H1 (cell line): Measurements from ENCODE around the gene NBDY. TPM values are rescaled to one million over a fixed set of nuclear protein-coding genes. Genes with fewer than 3 reads are reported as not detected.

Experiments
- CTCF ChIA-PET: fragments of 300-600 bp; sonication (Branson Sonifier 250); formaldehyde crosslinking; loops from one replicate; lab custom pipeline; 2021; ENCODE audit not compliant: partially characterized antibody; lab: Charles Lee
- POLR2A ChIA-PET: fragments of 300-600 bp; sonication (Branson Sonifier 250); formaldehyde crosslinking; loops from one replicate; lab custom pipeline; 2021; ENCODE audit warnings: inconsistent platforms; ENCODE audit not compliant: partially characterized antibody; lab: Charles Lee
- DNase-seq, 2 experiments: peaks; one replicate each; pipeline versions ENCODE4 v3.0.0 to v3.0.0-alpha.2; 2010 to 2022; ENCODE audit warnings: low spot score in 2 of 2, low read depth in 1 of 2, mixed read lengths in 1 of 2
- FAIRE-seq: peaks from 2 replicates; lab custom pipeline; 2011; peaks lifted over from hg19 to GRCh38; lab: Jason Lieb, UNC
- H2AFZ ChIP-seq: 2 replicates; pipeline ENCODE4 v1.8.1; 2012; ENCODE audit warnings: low read length, inconsistent platforms
- H2AK5ac ChIP-seq: 2 replicates; pipeline ENCODE4 v1.6.1; 2013; ENCODE audit warnings: low read depth, low read length
- H2BK120ac ChIP-seq: replicated peaks from 2 replicates; pipeline ENCODE3; 2013; ENCODE audit warnings: low read depth, low read length, inconsistent platforms
- H2BK12ac ChIP-seq: 2 replicates; pipeline ENCODE4 v1.6.1; 2013; ENCODE audit warnings: low read depth, low read length
- H2BK15ac ChIP-seq: 2 replicates; pipeline ENCODE4 v1.6.1; 2013; ENCODE audit warnings: low read length
- H2BK20ac ChIP-seq: 2 replicates; pipeline ENCODE4 v1.6.1; 2013; ENCODE audit warnings: low read length
- H2BK5ac ChIP-seq: 2 replicates; pipeline ENCODE4 v1.6.1; 2013; ENCODE audit warnings: low read depth, low read length
- H3K14ac ChIP-seq: 2 replicates; pipeline ENCODE4 v1.6.1; 2013; ENCODE audit warnings: inconsistent platforms; ENCODE audit not compliant: insufficient read length
- H3K18ac ChIP-seq: 2 replicates; pipeline ENCODE4 v1.6.1; 2013; ENCODE audit warnings: low read length; ENCODE audit errors: extremely low read depth
- H3K23ac ChIP-seq: 2 replicates; pipeline ENCODE4 v1.6.1; 2013; ENCODE audit warnings: inconsistent platforms; ENCODE audit not compliant: insufficient read length
- H3K23me2 ChIP-seq: 2 replicates; pipeline ENCODE4 v1.6.1; 2013; ENCODE audit warnings: low read depth, low read length
- H3K27ac ChIP-seq: 2 replicates; pipeline ENCODE4 v1.6.1; 2011; ENCODE audit warnings: low read depth, low read length, inconsistent platforms
- H3K27me3 ChIP-seq, 4 experiments: replicated peaks in 1 of 4; 1 replicate in 1 of 4; 2 replicates in 3 of 4; pipeline versions ENCODE4 v1.6.1 to v1.8.1; 2011 to 2013; ENCODE audit warnings: low read length in 3 of 4, mild to moderate bottlenecking in 3 of 4, inconsistent platforms in 2 of 4, mixed read lengths in 2 of 4, moderate library complexity in 1 of 4; ENCODE audit not compliant: control insufficient read depth in 3 of 4, insufficient read depth in 3 of 4; ENCODE audit errors: extremely low read depth in 1 of 4
- H3K36me3 ChIP-seq, 4 experiments: 2 replicates each; pipeline versions ENCODE4 v1.6.1 to v1.8.1; 2011 to 2013; ENCODE audit warnings: mild to moderate bottlenecking in 4 of 4, low read length in 3 of 4, moderate library complexity in 2 of 4, control low read depth in 1 of 4, inconsistent platforms in 1 of 4; ENCODE audit not compliant: insufficient read depth in 4 of 4, control insufficient read depth in 2 of 4
- H3K4ac ChIP-seq: replicated peaks from 2 replicates; pipeline ENCODE3; 2013; ENCODE audit warnings: low read length, low read depth, mixed read lengths, inconsistent platforms; ENCODE audit not compliant: insufficient read length
- H3K4me1 ChIP-seq, 4 experiments: replicated peaks in 1 of 4; 1 replicate in 1 of 4; 2 replicates in 3 of 4; pipeline versions ENCODE4 v1.6.1 to v1.8.1; 2011 to 2013; ENCODE audit warnings: low read length in 3 of 4, inconsistent platforms in 2 of 4, mixed read lengths in 1 of 4; ENCODE audit not compliant: insufficient read depth in 4 of 4, control insufficient read depth in 3 of 4
- H3K4me2 ChIP-seq, 2 experiments: 2 replicates each; pipeline versions ENCODE4 v1.6.1 to v1.8.1; 2011 to 2013; ENCODE audit warnings: low read depth in 2 of 2, low read length in 2 of 2, control low read depth in 1 of 2, inconsistent platforms in 1 of 2, mild to moderate bottlenecking in 1 of 2; ENCODE audit not compliant: insufficient read depth in 1 of 2
- H3K4me3 ChIP-seq, 4 experiments: fragments of 200-600, 300-600 bp in 1 of 4; sonication (generic), shearing (Covaris generic), sonication (Bioruptor Twin) in 1 of 4; 2 replicates each; pipeline versions ENCODE4 v1.5.1 to v1.8.1; 2011 to 2016; ENCODE audit warnings: low read length in 4 of 4, low read depth in 3 of 4, control low read depth in 2 of 4, inconsistent platforms in 2 of 4, mild to moderate bottlenecking in 2 of 4, mixed read lengths in 1 of 4, moderate library complexity in 1 of 4; ENCODE audit not compliant: insufficient read depth in 2 of 4; ENCODE audit errors: extremely low read depth in 1 of 4
- H3K56ac ChIP-seq: replicated peaks from 2 replicates; pipeline ENCODE3; 2013; ENCODE audit warnings: low read depth, mild to moderate bottlenecking, mixed read lengths, low read length, inconsistent platforms; ENCODE audit not compliant: insufficient read length
- H3K79me1 ChIP-seq: 2 replicates; pipeline ENCODE4 v1.6.1; 2013; ENCODE audit warnings: low read depth, low read length, control low read depth
- H3K79me2 ChIP-seq, 2 experiments: 2 replicates each; pipeline versions ENCODE4 v1.6.1 to v1.8.1; 2012 to 2013; ENCODE audit warnings: low read length in 2 of 2, mild to moderate bottlenecking in 2 of 2, inconsistent platforms in 1 of 2; ENCODE audit not compliant: insufficient read depth in 2 of 2, control insufficient read depth in 1 of 2
- H3K9ac ChIP-seq, 4 experiments: replicated peaks in 1 of 4; 1 replicate in 1 of 4; 2 replicates in 3 of 4; pipeline versions ENCODE4 v1.6.1 to v1.8.1; 2011 to 2013; ENCODE audit warnings: low read depth in 3 of 4, low read length in 3 of 4, control low read depth in 2 of 4, mild to moderate bottlenecking in 2 of 4, moderate library complexity in 2 of 4, inconsistent platforms in 1 of 4; ENCODE audit errors: extremely low read depth in 1 of 4
- H3K9me3 ChIP-seq, 2 experiments: 2 replicates each; pipeline versions ENCODE4 v1.6.1 to v1.8.1; 2012 to 2013; ENCODE audit warnings: mild to moderate bottlenecking in 2 of 2, moderate library complexity in 2 of 2, control low read depth in 1 of 2, inconsistent platforms in 1 of 2, low read depth in 1 of 2, low read length in 1 of 2, mixed read lengths in 1 of 2; ENCODE audit not compliant: insufficient read depth in 2 of 2
- H4K20me1 ChIP-seq, 2 experiments: replicated peaks in 1 of 2; 2 replicates each; pipeline versions ENCODE3 to v1.8.1; 2011 to 2013; ENCODE audit warnings: inconsistent platforms in 2 of 2, low read length in 2 of 2, mild to moderate bottlenecking in 1 of 2; ENCODE audit not compliant: insufficient read depth in 2 of 2, control insufficient read depth in 1 of 2
- H4K5ac ChIP-seq: 2 replicates; pipeline ENCODE4 v1.6.1; 2013; ENCODE audit warnings: low read length, low read depth, mixed read lengths, inconsistent platforms; ENCODE audit not compliant: insufficient read length
- H4K8ac ChIP-seq: 2 replicates; pipeline ENCODE4 v1.8.0; 2013; ENCODE audit warnings: mild to moderate bottlenecking, moderate library complexity, low read length, inconsistent platforms; ENCODE audit not compliant: insufficient read depth; ENCODE audit errors: extremely low read depth
- H4K91ac ChIP-seq: replicated peaks from 2 replicates; pipeline ENCODE3; 2013; ENCODE audit warnings: low read length, mixed read lengths, inconsistent platforms; ENCODE audit not compliant: insufficient read length
- ASH2L ChIP-seq: fragments of 200-600, 300-600 bp; sonication (generic); IDR thresholded peaks from one replicate; pipeline ENCODE4 v1.7.1; 2017; ENCODE audit warnings: low read length
- ATF3 ChIP-seq: IDR thresholded peaks from 2 replicates; pipeline ENCODE4 v1.6.1; 2011; ENCODE audit warnings: low read depth, mild to moderate bottlenecking, low read length; ENCODE audit not compliant: insufficient read depth
- BACH1 ChIP-seq: IDR thresholded peaks from 2 replicates; pipeline ENCODE4 v1.6.1; 2012; ENCODE audit warnings: low read length, improper control_type of control experiment
- BCL11A ChIP-seq, 2 experiments: IDR thresholded peaks; one replicate each; pipeline ENCODE4 v1.6.1; 2011; ENCODE audit warnings: low read depth in 2 of 2, low read length in 2 of 2, mild to moderate bottlenecking in 2 of 2
- CBX8 ChIP-seq: fragments of 300-800, 300-1000 bp; sonication (generic); IDR thresholded peaks from 2 replicates; pipeline ENCODE4 v1.7.1; 2016; ENCODE audit warnings: low read depth, low read length, borderline replicate concordance
- GTF2F1 ChIP-seq: IDR thresholded peaks from 2 replicates; pipeline ENCODE4 v1.6.1; 2012; ENCODE audit warnings: low read depth, low read length, improper control_type of control experiment, borderline replicate concordance
- MAFK ChIP-seq: IDR thresholded peaks from 2 replicates; pipeline ENCODE4 v1.6.1; 2012; ENCODE audit warnings: low read depth, mild to moderate bottlenecking, improper control_type of control experiment, low read length
- SIRT6 ChIP-seq: IDR thresholded peaks from one replicate; pipeline ENCODE4 v1.7.1; 2012; ENCODE audit warnings: low read length, inconsistent platforms
- SIX5 ChIP-seq: IDR thresholded peaks from 2 replicates; pipeline ENCODE4 v1.6.1; 2011; ENCODE audit warnings: mild to moderate bottlenecking, low read depth, low read length
- TEAD4 ChIP-seq: IDR thresholded peaks from 2 replicates; pipeline ENCODE4 v1.6.1; 2012; ENCODE audit warnings: low read depth, low read length, inconsistent platforms, mixed read lengths
- WGBS, 2 experiments: shearing (Covaris generic) in 1 of 2; methylation state at CpG; one replicate each; pipeline versions ENCODE4 v1.1.6 to v1.1.7; 2013 to 2015; ENCODE audit warnings: low lambda C conversion rate in 2 of 2, mixed read lengths in 2 of 2, inconsistent platforms in 1 of 2, low coverage in 1 of 2, missing lambda C conversion rate in 1 of 2; ENCODE audit not compliant: insufficient replicate concordance in 2 of 2, insufficient coverage in 1 of 2, insufficient read length in 1 of 2; ENCODE audit errors: extremely low coverage in 1 of 2, missing lambda C conversion rate in 1 of 2; 5-methylcytosine and 5-hydroxymethylcytosine counted together
- polyA plus RNA-seq, 7 experiments: library from polyadenylated mRNA; depleted of rRNA in 3 of 7; stranded (reverse) in 5 of 7; unstranded in 2 of 7; fragments of >200 nt in 5 of 7; fragments of 200-250 nt in 2 of 7; gene quantifications; 1 replicate in 5 of 7; 2 replicates in 1 of 7; 4 replicates in 1 of 7; pipeline versions ENCODE4 v1.2.1 to v1.2.3, GENCODE V29; 2011 to 2013; ENCODE audit warnings: missing spikeins in 2 of 7, mixed read lengths in 2 of 7
- total RNA-seq: library from RNA; stranded (reverse); fragmentation: NEBNext Ultra II Directional; extraction: Animal tissue kit (Norgen Biotek cat#: 25700); gene quantifications from 2 replicates; pipeline ENCODE4 v1.2.1, GENCODE V29; 2021
- TF ChIP-seq, protein P1 (sequence below): IDR thresholded peaks from 2 replicates; pipeline ENCODE4 v1.6.1; 2011; ENCODE audit warnings: low read length, improper control_type of control experiment

NBDY gene
- total and polyA plus RNA-seq, 2 of the 8 experiments (the other 6 are each of a cell fraction or from before 2014, with no cell fraction given): 42.3 to 57.8 TPM

DNA sequence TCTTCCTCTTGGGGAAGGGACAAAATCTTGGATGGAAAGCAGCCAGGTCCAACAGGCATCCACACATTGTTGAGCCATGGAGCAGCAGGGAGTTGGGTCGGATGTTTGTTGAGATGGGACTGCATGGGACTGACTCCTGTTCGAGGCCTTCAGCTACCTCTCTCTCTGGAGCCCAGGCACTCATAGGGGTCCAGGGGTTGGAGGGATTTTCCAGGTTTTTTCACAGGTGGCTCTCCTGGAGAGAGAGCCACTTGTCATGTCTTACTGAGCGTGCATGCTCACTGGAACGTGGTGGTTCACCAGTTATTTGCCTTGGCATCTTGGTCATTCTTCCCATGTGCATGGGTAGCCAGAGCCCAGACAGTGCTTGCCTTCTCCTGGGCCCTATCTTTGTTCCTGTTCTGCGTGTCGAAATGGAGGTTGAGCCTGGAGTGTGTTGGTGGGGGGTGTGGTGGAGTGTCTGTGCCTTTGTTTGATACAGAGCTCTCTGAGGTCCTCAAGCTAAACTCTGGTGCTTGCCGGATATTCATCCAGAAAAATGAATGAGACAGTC, 60.6 kb downstream of the NBDY start:
- no peaks in the 10 kb centered on the region for H3K27me3 ChIP-seq
- POLR2A ChIA-PET: no interaction called here
- no peak for TF ChIP-seq ATF3
- TF ChIP-seq BACH1: no peak
- TF ChIP-seq CBX8: no peak
- TF ChIP-seq ASH2L: no peak
- TF ChIP-seq MAFK: no peak
- no peak for TF ChIP-seq BCL11A (IDR thresholded peaks at IDR 0.05; ENCODE audit: low read depth in 2 of 2, low read length in 2 of 2)
- TF ChIP-seq, protein P1, sequence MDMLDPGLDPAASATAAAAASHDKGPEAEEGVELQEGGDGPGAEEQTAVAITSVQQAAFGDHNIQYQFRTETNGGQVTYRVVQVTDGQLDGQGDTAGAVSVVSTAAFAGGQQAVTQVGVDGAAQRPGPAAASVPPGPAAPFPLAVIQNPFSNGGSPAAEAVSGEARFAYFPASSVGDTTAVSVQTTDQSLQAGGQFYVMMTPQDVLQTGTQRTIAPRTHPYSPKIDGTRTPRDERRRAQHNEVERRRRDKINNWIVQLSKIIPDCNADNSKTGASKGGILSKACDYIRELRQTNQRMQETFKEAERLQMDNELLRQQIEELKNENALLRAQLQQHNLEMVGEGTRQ: no peak
- no peak for TF ChIP-seq TEAD4
- no peak for TF ChIP-seq SIX5
- no peak for TF ChIP-seq GTF2F1
- TF ChIP-seq SIRT6: no peak

More for the DNA sequence above, 60.6 kb downstream of the NBDY start:
- no peaks in the 10 kb centered on the region for H3K4me1 ChIP-seq
- H3K4ac ChIP-seq: no peak overlapping the region
- CTCF ChIA-PET: no interaction called here
- no peak overlapping the region for H4K5ac ChIP-seq
- no peak overlapping the region for H2BK12ac ChIP-seq
- no peak for DNase-seq
- H3K36me3 ChIP-seq: peaks cover 0 to 7% (median 3%) of the 10 kb centered on the region in 4 experiments; a peak in 3 of 8 replicates
- H2BK120ac ChIP-seq: no peak overlapping the region
- no peaks in the 10 kb centered on the region for H3K79me2 ChIP-seq
- H2AFZ ChIP-seq: no peak overlapping the region
- FAIRE-seq: no peak
- no peak overlapping the region for H2BK5ac ChIP-seq
- H2BK20ac ChIP-seq: no peak overlapping the region
- peaks cover 0 to 1% of the 10 kb centered on the region in 2 experiments for H4K20me1 ChIP-seq
- no peak overlapping the region for H3K9ac ChIP-seq
- no peak overlapping the region for H3K14ac ChIP-seq
- H3K23me2 ChIP-seq: no peaks in the 10 kb centered on the region
- no peak overlapping the region for H3K4me2 ChIP-seq
- H2AK5ac ChIP-seq: no peak overlapping the region
- H4K91ac ChIP-seq: no peak overlapping the region
- no peak overlapping the region for H3K56ac ChIP-seq
- no peaks in the 10 kb centered on the region for H3K9me3 ChIP-seq
- H3K4me3 ChIP-seq: no peak overlapping the region
- H3K18ac ChIP-seq: no peak overlapping the region
- no peak overlapping the region for H4K8ac ChIP-seq
- 70% methylated on average over 5 of the region's 7 CpGs; no CpG with 5 or more reads in 1 of the 2 experiments for WGBS, 2 experiments
- no peaks in the 10 kb centered on the region; the same call in 1 of the 2 replicates for H3K79me1 ChIP-seq
- H3K23ac ChIP-seq: no peak overlapping the region
- no peak overlapping the region for H3K27ac ChIP-seq
- H2BK15ac ChIP-seq: no peak overlapping the region
